Measurements from ENCODE around the gene AKAP8L.

DNA sequence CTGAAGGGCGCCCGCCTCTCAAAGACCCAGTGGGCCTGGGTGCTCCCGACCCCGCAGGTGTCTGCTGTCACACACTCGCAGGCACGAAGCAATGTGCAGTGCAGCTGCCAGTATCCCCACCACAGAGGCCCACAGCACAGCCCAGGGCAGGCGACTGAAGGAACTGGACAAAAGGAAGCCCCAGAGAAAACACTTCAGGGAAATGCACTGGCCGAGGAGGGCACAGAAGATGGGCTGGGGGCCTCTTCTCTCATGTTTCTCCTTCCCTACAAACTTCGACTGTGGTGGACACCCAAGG lies 49.2 kb downstream of the AKAP8L start:
- TF ChIP-seq SIRT6 (IDR thresholded peaks at IDR 0.05; ENCODE audit: low read length) = no peak
- no peak for TF ChIP-seq POLR2A (IDR thresholded peaks at IDR 0.05; ENCODE audit: control extremely low read depth in 1 of 2, low read depth in 2 of 2, low read length in 2 of 2)
- no peak for TF ChIP-seq SP1 (IDR thresholded peaks at IDR 0.05; ENCODE audit: low read depth, low read length)
- no peak for TF ChIP-seq POLR2AphosphoS5 (IDR thresholded peaks at IDR 0.05; ENCODE audit: low read depth, low read length)
- TF ChIP-seq TAF1 (IDR thresholded peaks at IDR 0.05; ENCODE audit: low read depth, low read length) = no peak
- no peak for TF ChIP-seq SIX5 (IDR thresholded peaks at IDR 0.05; ENCODE audit: low read depth, low read length)
- TF ChIP-seq CHD2 (IDR thresholded peaks at IDR 0.05; ENCODE audit: low read length) = no peak
- no peak for TF ChIP-seq JUND (IDR thresholded peaks at IDR 0.05; ENCODE audit: low read length)
- TF ChIP-seq, protein P1, sequence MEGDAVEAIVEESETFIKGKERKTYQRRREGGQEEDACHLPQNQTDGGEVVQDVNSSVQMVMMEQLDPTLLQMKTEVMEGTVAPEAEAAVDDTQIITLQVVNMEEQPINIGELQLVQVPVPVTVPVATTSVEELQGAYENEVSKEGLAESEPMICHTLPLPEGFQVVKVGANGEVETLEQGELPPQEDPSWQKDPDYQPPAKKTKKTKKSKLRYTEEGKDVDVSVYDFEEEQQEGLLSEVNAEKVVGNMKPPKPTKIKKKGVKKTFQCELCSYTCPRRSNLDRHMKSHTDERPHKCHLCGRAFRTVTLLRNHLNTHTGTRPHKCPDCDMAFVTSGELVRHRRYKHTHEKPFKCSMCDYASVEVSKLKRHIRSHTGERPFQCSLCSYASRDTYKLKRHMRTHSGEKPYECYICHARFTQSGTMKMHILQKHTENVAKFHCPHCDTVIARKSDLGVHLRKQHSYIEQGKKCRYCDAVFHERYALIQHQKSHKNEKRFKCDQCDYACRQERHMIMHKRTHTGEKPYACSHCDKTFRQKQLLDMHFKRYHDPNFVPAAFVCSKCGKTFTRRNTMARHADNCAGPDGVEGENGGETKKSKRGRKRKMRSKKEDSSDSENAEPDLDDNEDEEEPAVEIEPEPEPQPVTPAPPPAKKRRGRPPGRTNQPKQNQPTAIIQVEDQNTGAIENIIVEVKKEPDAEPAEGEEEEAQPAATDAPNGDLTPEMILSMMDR (IDR thresholded peaks at IDR 0.05; ENCODE audit: control extremely low read depth in 1 of 3, insufficient read depth in 1 of 3, low read depth in 1 of 3, low read length in 3 of 3) = no peak

Measured in H1 (cell line).